ENCODE measurements around the gene LHFPL3.
"Not testable (repeated sequence)": the region's sequence is repeated elsewhere in the genome, so short reads cannot be mapped to it uniquely, and the experiment has no call there.

The LHFPL3 gene

GRCh38 chr7:104621321-104621720 lies 292.9 kb downstream of the LHFPL3 start:
- DNase-seq = no peak

- DNase-seq = no peak
Measured at GRCh38 chr7:104625956-104626355, 297.6 kb downstream of the LHFPL3 start.

GRCh38 chr7:104627516-104627915 lies 299.1 kb downstream of the LHFPL3 start:
- no peak for DNase-seq

- no peak for DNase-seq
Measured at GRCh38 chr7:104628017-104628416, 299.6 kb downstream of the LHFPL3 start.

GRCh38 chr7:104629408-104629807 lies 301.0 kb downstream of the LHFPL3 start:
- DNase-seq = no peak

DNA sequence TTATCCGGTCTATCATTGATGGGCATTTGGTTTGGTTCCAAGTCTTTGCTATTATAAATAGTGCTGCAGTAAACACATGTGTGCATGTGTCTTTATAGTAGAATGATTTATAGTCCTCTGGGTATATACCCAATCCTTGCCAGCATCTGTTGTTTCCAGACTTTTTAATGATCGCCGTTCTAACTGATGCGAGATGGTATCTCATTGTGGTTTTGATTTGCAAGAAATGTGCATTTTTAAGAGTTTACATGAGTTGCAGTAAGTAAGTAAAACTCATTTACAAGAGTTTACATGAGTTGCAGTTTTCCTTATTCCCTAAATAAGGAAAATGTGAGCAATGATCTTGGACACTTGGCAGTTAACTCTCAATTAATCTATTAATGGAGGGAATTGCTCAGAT lies 312.1 kb downstream of the LHFPL3 start:
- DNase-seq = no peak

- DNase-seq = no peak
Measured at GRCh38 chr7:104642560-104642959, 314.2 kb downstream of the LHFPL3 start.

DNA sequence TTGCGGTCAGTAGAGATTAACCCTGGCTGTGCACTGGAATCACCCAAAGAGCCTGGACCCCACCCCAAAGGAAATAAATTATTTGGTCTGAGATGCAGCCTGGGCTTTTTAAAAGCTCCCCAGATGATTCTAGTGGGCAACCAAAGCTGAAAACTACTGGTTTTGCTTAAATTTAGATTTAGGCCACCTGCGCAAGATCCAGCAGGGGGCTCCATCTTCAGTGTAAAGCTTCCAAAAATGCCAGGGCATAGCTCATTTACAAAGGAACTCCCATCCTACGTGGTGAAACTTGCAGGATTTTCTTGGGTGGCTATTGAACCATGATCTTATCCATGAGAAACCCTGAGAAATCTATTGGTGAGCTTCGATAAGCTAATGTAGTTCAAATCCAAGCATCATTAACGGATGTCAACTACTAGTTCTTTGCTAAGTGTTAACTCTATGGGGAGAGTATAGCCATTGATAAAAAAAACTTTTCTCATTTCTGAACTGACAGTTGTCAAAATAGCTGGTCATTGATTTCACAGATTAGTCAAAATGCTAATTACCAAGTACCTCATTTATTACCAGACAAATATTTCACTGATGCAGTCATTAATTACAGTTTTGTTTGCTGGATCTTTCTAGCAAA lies 315.3 kb downstream of the LHFPL3 start:
- DNase-seq = no peak

GRCh38 chr7:104650991-104651640 lies 322.7 kb downstream of the LHFPL3 start:
- DNase-seq = no peak

- DNase-seq = no peak
Measured at GRCh38 chr7:104652434-104652833, 324.0 kb downstream of the LHFPL3 start.

DNA sequence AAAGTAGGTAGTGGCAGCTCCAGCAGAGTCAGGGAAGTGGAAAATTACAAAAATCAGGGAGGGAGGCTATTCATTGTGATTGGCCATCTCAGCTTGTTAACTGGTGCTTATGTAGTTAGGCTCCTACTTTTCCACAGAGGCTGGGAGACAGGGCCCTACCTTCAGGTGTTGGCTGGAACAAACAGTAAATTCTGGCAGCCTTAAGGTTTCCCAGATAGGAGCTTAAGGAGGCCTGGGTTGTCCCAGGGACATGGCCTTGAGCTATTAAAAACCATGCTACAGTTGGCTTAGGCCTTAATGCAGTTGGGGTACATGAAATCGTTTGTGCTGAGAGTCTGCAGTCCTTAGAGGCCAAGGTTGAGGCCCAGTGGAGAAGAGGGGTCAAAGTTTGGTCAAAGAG lies 324.5 kb downstream of the LHFPL3 start:
- DNase-seq = no peak

GRCh38 chr7:104653825-104654401 lies 325.5 kb downstream of the LHFPL3 start:
- no peak for DNase-seq

- DNase-seq = no peak
Measured at GRCh38 chr7:104655592-104655991, 327.2 kb downstream of the LHFPL3 start.

DNA sequence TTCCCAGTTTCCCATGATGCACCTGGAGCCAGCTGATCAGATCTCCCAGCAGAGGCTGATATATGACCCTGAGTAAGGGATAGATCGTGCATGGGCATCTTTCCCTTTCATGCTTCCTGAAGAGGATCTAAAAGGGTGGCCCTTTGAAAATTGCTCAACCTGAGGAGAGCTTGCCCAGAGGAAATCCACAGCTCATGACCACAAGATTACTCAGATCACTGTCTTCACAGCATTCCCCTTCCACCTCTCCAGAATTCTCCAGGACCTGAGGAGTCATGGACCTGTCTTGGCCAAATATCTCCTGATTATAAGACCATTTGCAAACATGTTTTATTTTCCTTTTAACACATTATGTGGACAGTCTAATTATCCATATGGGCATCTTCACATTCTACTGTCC lies 328.1 kb downstream of the LHFPL3 start:
- no peak for DNase-seq

- DNase-seq = no peak
Measured at GRCh38 chr7:104657134-104657533, 328.7 kb downstream of the LHFPL3 start.

GRCh38 chr7:104661575-104661974 lies 333.2 kb downstream of the LHFPL3 start:
- DNase-seq = no peak

DNA sequence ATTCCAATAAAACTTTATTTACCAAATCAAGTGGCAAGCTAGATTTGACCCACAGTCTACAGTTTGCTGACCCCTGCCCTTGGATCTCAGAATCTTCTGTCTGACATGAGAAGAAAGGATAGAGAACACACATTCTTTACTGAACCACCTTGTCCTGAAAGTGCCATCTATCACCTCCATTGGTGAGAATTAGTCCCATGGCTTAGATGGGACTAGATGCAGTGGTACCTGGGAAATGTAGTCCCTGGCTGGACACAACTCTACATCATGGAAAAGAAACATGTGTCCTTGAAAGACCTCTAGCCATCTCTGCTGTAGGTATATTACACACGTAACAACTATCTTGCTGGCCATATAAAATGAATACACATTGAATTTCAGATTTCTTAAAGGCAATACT lies 336.2 kb downstream of the LHFPL3 start:
- no peak for DNase-seq

GRCh38 chr7:104677587-104677986 lies 349.2 kb downstream of the LHFPL3 start:
- DNase-seq = no peak

DNA sequence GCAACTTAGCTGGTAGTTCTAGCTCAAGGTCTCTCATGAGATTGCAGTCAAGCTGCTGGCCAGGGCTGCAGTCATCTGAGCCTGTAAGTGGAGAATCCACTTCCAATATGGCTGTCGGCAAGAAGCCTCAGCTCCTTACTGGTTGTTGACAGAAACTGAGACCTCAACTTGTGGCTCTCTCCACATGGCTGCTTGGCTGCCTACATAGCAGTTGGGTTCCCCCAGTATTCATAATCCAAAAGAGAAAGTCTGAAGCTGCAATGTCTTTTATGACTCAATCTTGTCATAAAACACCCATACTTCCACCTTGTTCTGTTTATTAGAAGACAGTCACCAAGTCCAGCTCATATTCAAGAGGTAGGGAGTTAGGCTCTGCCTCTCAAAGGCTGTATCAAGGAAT lies 350.7 kb downstream of the LHFPL3 start:
- DNase-seq = no peak

DNA sequence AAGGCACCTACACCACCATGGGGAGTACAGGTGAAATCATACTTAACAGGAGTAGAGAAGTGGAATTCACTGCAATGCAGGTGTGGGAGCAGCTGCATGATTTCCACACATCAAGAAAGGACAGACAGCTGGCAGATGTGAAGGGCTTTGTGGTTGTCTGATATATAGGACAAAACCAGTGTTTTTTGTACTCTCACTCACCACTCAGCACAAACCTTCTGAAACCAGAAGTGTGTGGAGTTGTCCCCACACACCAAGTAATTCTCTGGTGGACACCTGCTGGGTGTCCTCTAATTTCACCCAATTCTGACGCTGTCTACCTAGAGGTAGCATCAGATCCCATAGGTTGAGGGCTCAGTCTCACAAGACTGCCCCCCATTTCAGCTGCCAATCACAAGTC lies 357.9 kb downstream of the LHFPL3 start:
- no peak for DNase-seq

- DNase-seq = no peak
Measured at GRCh38 chr7:104694710-104695109, 366.3 kb downstream of the LHFPL3 start.

DNA sequence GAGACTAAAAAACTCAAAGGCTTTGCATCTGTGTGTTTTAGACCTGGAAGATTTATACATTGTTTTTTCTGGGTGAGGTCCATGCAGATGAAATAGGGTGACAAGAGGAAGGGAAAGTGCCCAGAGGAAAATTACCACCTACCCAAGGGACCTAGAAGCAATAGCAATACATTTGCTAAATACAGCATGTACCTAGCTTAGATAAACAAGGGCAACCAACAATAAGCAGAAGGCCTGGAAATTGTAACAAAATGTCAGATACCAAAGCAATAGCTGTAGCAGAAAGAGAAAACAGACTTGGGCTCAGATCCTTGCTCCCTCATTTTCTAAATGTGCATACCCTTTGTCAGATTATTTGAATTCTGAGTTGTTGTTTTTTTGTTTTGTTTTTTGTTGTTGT lies 367.2 kb downstream of the LHFPL3 start:
- DNase-seq = no peak

DNA sequence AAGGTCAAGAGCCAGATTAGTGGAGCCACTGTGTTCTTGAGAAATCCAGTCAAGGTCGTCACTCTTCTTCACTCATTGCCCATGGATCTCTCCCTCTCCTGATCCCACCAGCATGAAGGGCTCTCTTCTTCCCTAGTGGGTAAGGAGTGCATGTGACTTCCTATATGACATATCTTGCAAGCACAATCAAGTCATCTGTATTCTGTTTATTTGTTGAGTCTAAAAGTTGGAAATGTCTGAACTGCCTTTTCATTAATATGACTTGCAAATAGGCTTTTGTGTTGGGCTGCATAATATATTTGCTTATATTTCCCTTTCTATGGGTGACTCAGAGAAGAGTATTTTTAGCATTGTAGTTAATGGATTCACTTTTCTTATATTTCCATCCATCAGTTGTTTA lies 371.9 kb downstream of the LHFPL3 start:
- DNase-seq = no peak

- DNase-seq = not testable (repeated sequence)
Measured at GRCh38 chr7:104721027-104721426, 392.6 kb downstream of the LHFPL3 start.

GRCh38 chr7:104723001-104723400 lies 394.6 kb downstream of the LHFPL3 start:
- DNase-seq = no peak

All from SIG-M5 (cell line).